ENCODE data around the gene PEX16.
A peak's percentile ranks its signal among the peaks of the same experiment; 100 is the strongest.
"Not testable (repeated sequence)": the region's sequence is repeated elsewhere in the genome, so short reads cannot be mapped to it uniquely, and the experiment has no call there.

PEX16 gene

GRCh38 chr11:45918962-45919675 lies 1.4 kb upstream of the PEX16 start:
- no peak for DNase-seq (ENCODE audit: low spot score)
- no peak for FAIRE-seq

- FAIRE-seq (no peak), DNase-seq (ENCODE audit: low spot score) (peak; percentile 91)
These were observed 759 bp upstream of the PEX16 start for GRCh38 chr11:45918331-45918941.

- DNase-seq (ENCODE audit: low spot score): no peak
- no peak for FAIRE-seq
These were observed 423 bp downstream of the PEX16 start for GRCh38 chr11:45917286-45917622.

- FAIRE-seq: no peak
- DNase-seq (ENCODE audit: low spot score): no peak
These were observed 2.2 kb downstream of the PEX16 start for GRCh38 chr11:45915446-45915845.

GRCh38 chr11:45913942-45914635 lies 3.6 kb downstream of the PEX16 start:
- no peak for FAIRE-seq
- no peak for DNase-seq (ENCODE audit: low spot score)

GRCh38 chr11:45913514-45913913 lies 4.2 kb downstream of the PEX16 start:
- FAIRE-seq: no peak
- DNase-seq (ENCODE audit: low spot score): no peak

GRCh38 chr11:45910623-45911022 lies 7.1 kb downstream of the PEX16 start:
- DNase-seq (ENCODE audit: low spot score): no peak
- FAIRE-seq: no peak

GRCh38 chr11:45909594-45910475 lies 7.8 kb downstream of the PEX16 start:
- DNase-seq (ENCODE audit: low spot score) (no peak), FAIRE-seq (no peak)

GRCh38 chr11:45907911-45908370 lies 9.7 kb downstream of the PEX16 start:
- no peak for FAIRE-seq
- no peak for DNase-seq (ENCODE audit: low spot score)

GRCh38 chr11:45906965-45907611 lies 10.6 kb downstream of the PEX16 start, which contains the start of gene FREY1:
TSS of gene FREY1 (minus strand) at chr11:45907271. CDS start at chr11:45907245, 26 bp downstream.
- FAIRE-seq (no peak), DNase-seq (ENCODE audit: low spot score) (no peak)

- no peak for DNase-seq (ENCODE audit: low spot score)
- no peak for FAIRE-seq
These were observed 11.5 kb downstream of the PEX16 start for GRCh38 chr11:45906096-45906682.

GRCh38 chr11:45905576-45905975 lies 12.1 kb downstream of the PEX16 start:
- FAIRE-seq: not testable (repeated sequence)

GRCh38 chr11:45905095-45905494 lies 12.6 kb downstream of the PEX16 start:
- no peak for DNase-seq (ENCODE audit: low spot score)
- FAIRE-seq: no peak

More at GRCh38 chr11:45905576-45905975, 12.1 kb downstream of the PEX16 start:
- DNase-seq (ENCODE audit: low spot score): not testable (repeated sequence)

GRCh38 chr11:45904309-45904915 lies 13.3 kb downstream of the PEX16 start:
- DNase-seq (ENCODE audit: low spot score) (no peak), FAIRE-seq (no peak)

- FAIRE-seq (no peak), DNase-seq (ENCODE audit: low spot score) (no peak)
These were observed 15.0 kb downstream of the PEX16 start for GRCh38 chr11:45902452-45903380.

- DNase-seq (ENCODE audit: low spot score): no peak
- FAIRE-seq: no peak
These were observed 16.1 kb downstream of the PEX16 start for GRCh38 chr11:45901626-45902025.

- DNase-seq (ENCODE audit: low spot score) (no peak), FAIRE-seq (no peak)
These were observed 16.6 kb downstream of the PEX16 start for GRCh38 chr11:45900916-45901617.

- peak; percentile 23 for DNase-seq (ENCODE audit: low spot score)
- FAIRE-seq: not testable (repeated sequence)
These were observed 17.4 kb downstream of the PEX16 start for GRCh38 chr11:45900175-45900800.
